GM18508 (cell line): ENCODE results near the gene NLK.
"Not testable (repeated sequence)": the region's sequence is repeated elsewhere in the genome, so short reads cannot be mapped to it uniquely, and the experiment has no call there.

Experiments
- ATAC-seq: cut with Tn5 transposase; IDR thresholded peaks from one replicate; pipeline ENCODE4 v1.9.1; 2021; ENCODE audit warnings: moderate number of reproducible peaks; ENCODE audit not compliant: insufficient read depth, unreplicated experiment

Gene NLK

DNA sequence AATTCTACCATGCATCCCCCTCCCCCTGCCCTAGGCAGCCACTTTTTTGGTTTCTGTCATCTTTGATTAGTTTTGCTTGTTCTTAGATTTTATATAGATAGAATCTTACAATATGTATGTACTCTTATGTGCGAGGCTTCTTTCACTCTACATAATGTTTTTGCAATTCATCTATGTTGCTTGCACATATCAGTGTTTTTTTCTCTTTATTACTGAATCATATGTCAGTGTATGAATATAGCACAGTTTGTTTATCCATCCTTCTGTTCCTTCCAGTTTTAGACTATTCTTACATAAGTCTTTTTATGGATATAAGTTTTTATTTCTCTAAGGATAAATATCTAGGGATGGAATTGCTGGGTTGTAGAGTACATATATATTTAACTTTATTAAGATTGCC, 26.6 kb downstream of the NLK start:
- ATAC-seq, result no peak

DNA sequence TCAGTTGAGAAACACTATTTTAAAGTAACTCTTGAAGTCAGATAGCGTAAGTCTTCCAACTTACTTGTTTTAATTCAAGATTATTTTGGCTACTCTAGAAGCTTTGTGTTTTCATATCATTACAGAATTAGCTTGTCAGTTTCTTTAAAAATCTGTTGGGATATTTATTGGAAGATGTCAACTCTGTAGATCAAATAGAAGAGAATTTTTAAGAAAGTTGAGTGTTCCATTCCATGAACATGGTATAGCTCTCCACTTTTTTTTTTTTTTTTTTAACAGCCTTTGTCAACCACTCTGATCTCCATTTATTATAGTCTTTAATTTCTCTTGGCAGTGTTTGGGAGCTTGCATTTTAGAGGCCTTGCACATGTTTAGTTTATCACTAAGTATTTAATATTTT, 28.7 kb downstream of the NLK start:
- ATAC-seq, result no peak

GRCh38 chr17:28071891-28072606, 29.6 kb downstream of the NLK start:
- no peak for ATAC-seq

DNA sequence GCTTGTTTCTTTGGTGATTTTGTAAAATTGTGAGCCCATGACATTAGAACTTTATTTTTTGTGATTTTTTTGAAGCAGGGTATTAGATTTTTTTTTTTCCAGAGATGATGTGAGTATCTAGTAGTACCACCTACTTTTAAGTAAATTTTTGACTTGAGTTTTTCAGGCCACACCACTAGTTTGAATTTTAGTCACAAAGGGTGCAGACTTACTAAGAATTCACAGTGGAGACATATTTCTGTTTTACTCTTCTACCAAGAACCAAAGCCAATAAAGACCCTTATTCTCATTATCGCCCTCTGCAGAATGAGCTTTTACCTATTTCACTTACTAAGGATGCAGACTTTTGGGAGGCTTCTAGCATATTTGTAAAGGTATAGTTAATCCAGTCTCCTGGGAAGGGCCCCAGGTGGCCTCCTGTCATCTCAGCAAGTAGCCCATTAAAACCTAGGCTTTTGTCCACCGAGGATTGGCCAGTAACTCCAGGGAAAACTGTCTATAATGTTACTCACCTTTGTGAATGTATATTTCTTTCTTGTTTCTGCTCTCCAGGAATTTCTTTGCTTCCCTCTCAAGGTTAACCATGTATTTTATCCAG, 30.6 kb downstream of the NLK start:
- ATAC-seq, result no peak

GRCh38 chr17:28074010-28074409, 31.5 kb downstream of the NLK start:
- no peak for ATAC-seq

DNA sequence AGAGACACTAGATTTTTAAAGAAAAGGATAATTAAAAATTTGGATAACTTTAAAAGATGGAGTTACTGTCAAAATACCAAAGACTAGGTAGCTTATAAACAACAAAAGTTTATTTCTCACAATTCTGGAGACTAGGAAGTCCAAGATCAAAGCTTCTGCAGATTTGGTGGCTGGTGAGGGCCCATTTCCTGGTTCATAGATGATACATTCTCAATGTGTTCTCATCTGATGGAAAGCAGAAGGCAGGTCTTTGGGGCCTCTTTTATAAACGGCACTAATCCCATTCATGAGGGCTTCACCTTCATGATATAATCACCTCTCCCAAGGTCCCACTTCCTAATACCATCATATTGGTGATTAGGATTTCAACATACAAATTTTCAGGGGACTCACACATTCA, 33.7 kb downstream of the NLK start:
- no peak for ATAC-seq

- not testable (repeated sequence) for ATAC-seq
Observed at GRCh38 chr17:28077140-28077539, 34.7 kb downstream of the NLK start.

GRCh38 chr17:28078341-28079229, 36.1 kb downstream of the NLK start:
- no peak for ATAC-seq

- ATAC-seq, result no peak
Observed at GRCh38 chr17:28081467-28081866, 39.0 kb downstream of the NLK start.

DNA sequence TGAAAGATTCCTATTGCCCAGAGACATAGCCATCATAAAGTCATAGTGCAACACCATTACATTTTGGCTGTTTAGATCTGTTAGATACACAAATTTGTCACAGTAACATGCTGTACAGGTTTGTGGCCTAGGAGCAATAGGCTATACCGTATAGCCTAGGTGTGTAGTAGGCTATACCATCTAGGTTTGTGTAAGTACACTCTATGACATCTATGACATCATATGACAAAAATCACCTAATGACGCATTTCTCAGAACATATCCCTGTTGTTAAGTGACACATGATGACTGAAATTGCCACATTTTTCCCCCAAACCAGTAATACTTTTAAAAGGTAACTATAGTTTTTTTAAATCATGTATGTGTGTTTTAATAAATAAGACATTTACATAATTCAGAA, 43.3 kb downstream of the NLK start:
- ATAC-seq, result no peak

DNA sequence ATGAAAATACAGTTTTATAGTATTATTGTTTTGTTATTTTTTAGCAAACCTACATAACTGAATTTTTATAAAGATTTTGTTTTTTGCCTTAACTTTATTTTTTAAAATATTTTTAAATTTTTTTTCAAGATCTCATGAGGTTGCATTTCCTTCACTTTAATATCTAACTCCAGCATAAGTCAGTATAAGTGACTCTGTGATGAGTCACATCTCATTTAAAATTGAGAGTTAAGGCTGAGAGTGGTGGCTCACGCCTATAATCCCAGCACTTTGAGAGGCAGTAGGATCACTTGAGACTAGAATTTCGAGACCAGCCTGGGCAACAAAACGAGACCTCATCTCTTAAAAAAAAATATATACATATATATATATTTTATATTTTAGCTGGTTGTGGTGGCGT, 44.0 kb downstream of the NLK start:
- ATAC-seq, result no peak

DNA sequence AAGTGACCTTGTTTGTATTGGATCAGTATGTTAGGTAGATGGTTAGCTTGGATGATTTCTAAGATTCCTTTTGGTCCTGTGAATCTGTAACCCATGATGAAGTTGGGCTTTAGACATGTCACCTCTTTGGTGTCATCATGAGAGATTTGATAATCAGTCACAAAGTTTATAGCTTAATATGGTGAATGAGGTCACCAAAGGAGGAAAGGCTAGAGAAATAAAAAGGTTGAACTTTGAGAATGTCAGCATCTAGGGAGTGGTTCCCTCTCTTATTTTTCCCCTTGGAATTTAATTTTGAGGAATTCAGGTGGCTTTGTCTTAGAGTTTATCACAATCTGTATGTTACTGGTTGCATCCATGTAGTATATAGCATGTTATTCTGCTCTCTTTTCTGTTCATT, 45.3 kb downstream of the NLK start:
- ATAC-seq, result no peak

DNA sequence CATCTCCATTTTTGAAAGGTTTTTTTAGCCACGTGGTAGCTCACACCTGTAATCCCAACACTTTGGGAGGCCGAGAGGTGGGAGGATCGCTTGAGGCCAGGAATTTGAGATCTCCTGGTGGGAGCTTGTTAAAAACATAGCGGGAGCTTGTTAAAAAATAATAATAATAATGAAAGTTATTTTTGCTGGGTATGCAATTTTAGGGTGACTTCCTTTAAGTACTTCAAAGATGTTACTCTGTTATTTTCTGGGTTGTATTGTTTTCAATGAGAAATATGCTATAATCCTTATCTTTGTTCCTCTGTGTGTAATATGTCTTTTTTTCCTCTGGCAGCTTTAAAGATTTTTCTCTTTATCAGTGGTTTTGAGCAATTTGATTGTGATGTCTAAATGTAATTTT, 48.1 kb downstream of the NLK start:
- no peak for ATAC-seq

- no peak for ATAC-seq
Observed at GRCh38 chr17:28092088-28092487, 49.6 kb downstream of the NLK start.

DNA sequence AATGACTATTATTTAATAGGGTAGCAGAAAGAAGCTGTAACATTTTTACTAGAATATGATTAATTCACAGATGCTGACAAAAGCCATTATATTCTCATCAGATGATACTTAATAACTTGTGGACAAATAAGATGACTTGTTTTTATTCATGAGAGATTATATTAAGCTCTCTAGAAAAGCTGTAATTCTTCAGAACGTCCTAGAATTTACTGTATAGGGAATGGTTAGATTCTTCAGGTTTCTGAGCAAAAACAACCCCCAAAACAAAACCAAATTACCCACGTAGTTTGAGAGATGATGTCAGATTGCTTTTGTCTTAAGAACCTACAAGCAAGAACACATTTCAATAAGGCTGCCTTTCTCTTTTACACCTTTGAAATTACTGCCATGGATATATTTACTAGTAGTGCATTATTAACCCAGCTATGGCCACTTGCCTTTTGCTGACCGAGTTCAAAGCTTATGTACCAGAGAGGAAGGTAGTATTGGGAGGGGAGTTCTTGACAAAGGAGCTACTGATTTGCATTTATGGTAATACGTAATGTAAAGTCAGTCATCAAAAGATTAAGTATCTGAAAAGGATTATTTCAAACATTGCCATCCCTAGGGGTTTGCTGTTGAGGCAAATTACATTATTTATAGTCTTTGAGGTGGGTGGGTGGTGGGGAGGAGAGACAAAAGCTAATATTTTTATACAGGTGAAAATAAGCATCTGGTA, 51.7 kb downstream of the NLK start:
- ATAC-seq, result no peak

DNA sequence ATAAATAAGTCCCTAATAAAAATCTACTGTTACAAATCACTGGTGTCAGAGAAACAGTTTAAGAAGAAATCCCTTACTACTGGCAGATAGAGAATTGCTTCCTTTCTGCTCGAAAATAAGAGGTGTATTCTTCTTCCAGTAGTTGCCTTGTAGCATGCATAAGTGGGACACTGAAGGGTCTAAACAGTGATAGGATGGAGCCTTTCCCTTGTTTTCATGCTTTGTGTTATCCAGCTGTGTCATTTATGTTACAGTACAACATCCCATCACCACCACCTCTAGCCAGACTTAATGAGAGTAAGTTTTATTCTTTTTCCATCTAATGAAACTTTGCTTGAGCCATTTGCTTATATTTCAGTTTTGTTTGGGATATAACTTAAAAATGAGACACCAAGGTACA, 54.3 kb downstream of the NLK start:
- no peak for ATAC-seq

GRCh38 chr17:28097254-28097653, 54.8 kb downstream of the NLK start:
- no peak for ATAC-seq

DNA sequence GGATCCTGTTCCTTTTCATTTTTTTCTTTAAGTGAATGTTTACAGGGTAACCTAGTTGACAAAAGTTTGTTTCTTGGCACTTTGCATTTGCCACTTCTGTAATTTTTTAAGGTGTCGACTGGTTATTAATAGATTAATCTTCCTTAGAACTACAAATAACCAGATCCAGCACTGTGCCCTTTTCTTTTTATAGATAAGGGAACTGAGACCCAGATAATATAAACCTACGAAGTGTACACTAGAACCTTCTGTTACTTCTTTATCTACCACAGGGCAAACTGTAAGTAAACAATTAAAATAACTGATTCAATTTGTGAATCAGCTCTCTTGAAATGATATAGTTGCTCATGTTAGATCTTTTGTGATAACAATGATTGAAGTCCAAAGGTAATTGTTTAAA, 55.4 kb downstream of the NLK start:
- no peak for ATAC-seq

GRCh38 chr17:28098591-28098990, 56.1 kb downstream of the NLK start:
- ATAC-seq, result not testable (repeated sequence)

DNA sequence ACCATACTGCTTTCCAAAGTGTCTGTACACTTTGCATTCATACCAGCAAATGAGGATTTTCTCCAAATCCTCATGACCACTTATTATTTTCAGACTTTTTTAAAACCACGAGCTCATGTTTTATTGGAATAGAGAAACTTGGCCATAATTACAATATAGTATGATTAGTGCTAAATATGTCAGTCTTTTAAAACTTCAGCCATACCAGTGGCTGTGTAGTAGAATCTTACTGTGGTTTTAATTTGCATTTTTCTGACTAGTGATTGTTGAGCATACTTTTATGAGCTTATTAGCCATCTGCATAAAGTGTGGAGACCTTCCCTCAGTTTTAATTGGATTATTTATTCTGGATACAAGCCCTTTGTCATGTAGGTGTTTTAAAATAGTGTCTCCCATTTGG, 57.8 kb downstream of the NLK start:
- ATAC-seq, result no peak

GRCh38 chr17:28100936-28101335, 58.5 kb downstream of the NLK start:
- ATAC-seq, result no peak
